SKM-1 treated with dmso at 0.1 percent for 144 hours (cell line): ENCODE measurements around the gene TSPEAR.
A peak's percentile ranks its signal among the peaks of the same experiment; 100 is the strongest.

Source experiments
- DNase-seq: peaks from one replicate; lab custom pipeline; 2025; ENCODE audit not compliant: unreplicated experiment; lab: John Stamatoyannopoulos, UW

The TSPEAR gene

DNA sequence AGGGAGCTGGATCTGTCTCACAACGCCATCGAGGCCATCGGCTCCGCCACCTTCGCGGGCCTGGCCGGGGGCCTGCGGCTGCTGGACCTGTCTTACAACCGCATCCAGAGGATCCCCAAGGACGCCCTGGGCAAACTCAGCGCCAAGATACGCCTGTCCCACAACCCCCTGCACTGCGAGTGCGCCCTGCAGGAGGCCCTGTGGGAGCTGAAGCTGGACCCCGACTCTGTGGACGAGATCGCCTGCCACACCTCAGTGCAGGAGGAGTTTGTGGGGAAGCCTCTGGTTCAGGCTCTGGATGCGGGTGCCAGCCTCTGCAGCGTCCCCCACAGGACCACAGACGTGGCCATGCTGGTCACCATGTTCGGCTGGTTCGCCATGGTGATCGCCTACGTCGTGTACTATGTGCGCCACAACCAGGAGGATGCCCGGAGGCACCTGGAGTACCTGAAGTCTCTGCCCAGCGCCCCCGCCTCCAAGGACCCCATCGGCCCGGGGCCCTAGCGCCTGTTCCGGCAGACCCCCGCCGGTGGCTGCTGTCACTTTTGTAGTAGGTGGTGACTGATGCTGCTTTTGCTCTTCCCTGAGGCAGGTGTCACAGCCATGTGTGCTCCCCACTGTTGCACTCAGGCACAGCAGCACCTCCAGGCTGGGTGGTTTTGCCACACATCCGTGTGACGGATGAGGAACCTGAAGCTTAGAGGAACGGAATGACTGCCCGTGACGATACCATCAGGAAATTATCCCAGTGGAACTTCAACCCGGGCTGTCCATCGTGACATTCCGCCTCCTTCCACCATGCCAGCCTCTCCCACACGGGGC lies 254.2 kb downstream of the TSPEAR start:
- no peak for DNase-seq

GRCh38 chr21:44456214-44456914 lies 255.0 kb downstream of the TSPEAR start:
- DNase-seq, result no peak

DNA sequence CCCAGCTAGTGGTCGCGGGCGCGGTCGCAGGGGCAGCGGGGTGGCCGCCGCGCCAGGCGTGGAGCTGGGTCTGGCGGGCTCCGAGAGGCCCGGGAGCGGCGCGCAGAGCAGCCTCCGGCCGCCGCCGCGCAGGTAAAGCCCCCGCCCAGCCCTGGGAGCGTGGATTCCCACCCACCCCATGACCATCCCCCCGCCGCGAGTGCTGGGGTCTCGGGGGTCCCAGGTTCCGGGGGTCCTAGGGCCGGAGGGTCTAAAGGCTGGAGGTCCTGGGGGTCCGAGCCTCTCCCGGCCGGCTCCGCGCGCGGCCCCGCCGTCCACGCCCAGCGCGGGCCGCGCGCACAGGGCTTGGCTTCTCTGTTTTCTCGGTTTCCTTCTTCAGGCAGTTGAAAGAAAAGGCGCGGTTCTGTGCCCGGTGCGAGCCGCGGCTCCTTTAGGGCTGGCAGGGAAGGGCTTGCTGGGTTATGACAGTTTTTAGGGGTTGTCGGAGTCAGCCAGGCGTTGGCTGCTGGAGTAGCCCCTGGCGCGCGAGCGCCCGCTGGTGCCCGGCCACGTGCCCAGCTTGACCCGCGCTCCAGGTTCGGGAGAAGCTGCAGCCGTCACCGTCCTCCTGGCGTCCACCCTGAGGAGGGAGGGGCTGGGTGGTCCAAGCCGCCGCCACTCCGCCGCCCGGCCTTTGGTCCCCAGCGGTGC lies 255.7 kb downstream of the TSPEAR start:
- DNase-seq, result peak; percentile 10

GRCh38 chr21:44454747-44455523 lies 256.4 kb downstream of the TSPEAR start, which contains the start of gene LRRC3:
Gene LRRC3, plus strand, starts transcription at chr21:44455510. Its CDS starts 1,135 bp downstream, at chr21:44456645.
- DNase-seq, result peak; percentile 74

- DNase-seq, result no peak
Observed at GRCh38 chr21:44454058-44454457, 257.3 kb downstream of the TSPEAR start.

GRCh38 chr21:44453120-44453519 lies 258.3 kb downstream of the TSPEAR start:
- no peak for DNase-seq

GRCh38 chr21:44450999-44451398 lies 260.4 kb downstream of the TSPEAR start:
- DNase-seq, result no peak

DNA sequence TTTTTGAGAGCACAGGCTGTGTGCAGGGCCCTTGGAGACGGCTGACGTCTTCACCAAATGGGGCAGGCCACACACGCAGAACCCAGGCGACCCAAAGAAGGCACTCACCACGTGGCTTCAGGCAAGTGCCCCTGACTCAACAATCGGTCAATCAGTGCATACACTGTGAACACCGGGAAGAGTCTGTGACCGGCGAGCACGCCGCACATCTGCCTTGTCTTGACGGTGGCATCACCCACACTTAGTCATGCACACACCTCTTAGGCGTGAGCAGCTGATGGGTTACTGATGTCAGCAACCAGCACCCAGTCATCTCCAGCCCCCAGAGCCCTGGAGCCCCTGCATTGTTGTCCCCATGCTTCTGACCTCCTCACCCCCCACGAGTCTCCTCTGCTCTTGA lies 261.0 kb downstream of the TSPEAR start:
- DNase-seq, result no peak

GRCh38 chr21:44449473-44450363 lies 261.7 kb downstream of the TSPEAR start:
- no peak for DNase-seq

GRCh38 chr21:44448651-44449131 lies 262.7 kb downstream of the TSPEAR start:
- DNase-seq, result no peak
